ENCODE data around the gene TM2D1. TPM values are rescaled to one million over a fixed set of nuclear protein-coding genes. Genes with fewer than 3 reads are reported as not detected.

Gene TM2D1
- total and polyA plus RNA-seq, 4 donors, result 13.7 to 33.4 (median 25.7) TPM

DNA sequence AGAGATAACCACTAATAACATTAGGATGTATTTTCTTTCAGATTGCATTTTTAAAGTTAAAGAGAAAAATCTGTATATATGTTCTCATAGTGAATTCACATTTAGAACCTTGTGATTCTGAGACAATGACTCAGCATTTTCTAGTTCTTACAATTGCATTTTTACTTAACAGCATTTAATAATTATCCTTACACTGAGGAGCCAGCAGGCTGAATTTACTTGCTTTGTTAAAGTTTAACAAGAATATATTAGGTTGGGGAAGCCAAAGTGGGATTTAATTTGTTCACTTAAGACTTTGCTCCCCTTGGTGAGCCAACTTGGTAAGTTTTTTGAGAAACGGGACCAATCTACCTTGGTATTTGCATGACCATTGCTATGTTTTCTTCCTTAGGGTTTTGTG, 21.9 kb upstream of the TM2D1 start:
- H3K4me3 ChIP-seq (ENCODE audit: low read depth in 1 of 3, low read length in 3 of 3), result peak overlapping the region in 2 of 3 donors; percentile 5 to 49

More for the DNA sequence above, 21.9 kb upstream of the TM2D1 start:
- H3K9ac ChIP-seq (ENCODE audit: low read depth in 1 of 2, low read length in 2 of 2), result no peak overlapping the region
- WGBS, result 24% methylated on average over 1 of the region's 1 CpG
- TF ChIP-seq, protein P1, sequence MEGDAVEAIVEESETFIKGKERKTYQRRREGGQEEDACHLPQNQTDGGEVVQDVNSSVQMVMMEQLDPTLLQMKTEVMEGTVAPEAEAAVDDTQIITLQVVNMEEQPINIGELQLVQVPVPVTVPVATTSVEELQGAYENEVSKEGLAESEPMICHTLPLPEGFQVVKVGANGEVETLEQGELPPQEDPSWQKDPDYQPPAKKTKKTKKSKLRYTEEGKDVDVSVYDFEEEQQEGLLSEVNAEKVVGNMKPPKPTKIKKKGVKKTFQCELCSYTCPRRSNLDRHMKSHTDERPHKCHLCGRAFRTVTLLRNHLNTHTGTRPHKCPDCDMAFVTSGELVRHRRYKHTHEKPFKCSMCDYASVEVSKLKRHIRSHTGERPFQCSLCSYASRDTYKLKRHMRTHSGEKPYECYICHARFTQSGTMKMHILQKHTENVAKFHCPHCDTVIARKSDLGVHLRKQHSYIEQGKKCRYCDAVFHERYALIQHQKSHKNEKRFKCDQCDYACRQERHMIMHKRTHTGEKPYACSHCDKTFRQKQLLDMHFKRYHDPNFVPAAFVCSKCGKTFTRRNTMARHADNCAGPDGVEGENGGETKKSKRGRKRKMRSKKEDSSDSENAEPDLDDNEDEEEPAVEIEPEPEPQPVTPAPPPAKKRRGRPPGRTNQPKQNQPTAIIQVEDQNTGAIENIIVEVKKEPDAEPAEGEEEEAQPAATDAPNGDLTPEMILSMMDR (IDR thresholded peaks at IDR 0.05; ENCODE audit: low read depth, low read length, missing input control), result no peak
- no peak for TF ChIP-seq ZBTB33 (IDR thresholded peaks at IDR 0.05)
- TF ChIP-seq, protein P2, sequence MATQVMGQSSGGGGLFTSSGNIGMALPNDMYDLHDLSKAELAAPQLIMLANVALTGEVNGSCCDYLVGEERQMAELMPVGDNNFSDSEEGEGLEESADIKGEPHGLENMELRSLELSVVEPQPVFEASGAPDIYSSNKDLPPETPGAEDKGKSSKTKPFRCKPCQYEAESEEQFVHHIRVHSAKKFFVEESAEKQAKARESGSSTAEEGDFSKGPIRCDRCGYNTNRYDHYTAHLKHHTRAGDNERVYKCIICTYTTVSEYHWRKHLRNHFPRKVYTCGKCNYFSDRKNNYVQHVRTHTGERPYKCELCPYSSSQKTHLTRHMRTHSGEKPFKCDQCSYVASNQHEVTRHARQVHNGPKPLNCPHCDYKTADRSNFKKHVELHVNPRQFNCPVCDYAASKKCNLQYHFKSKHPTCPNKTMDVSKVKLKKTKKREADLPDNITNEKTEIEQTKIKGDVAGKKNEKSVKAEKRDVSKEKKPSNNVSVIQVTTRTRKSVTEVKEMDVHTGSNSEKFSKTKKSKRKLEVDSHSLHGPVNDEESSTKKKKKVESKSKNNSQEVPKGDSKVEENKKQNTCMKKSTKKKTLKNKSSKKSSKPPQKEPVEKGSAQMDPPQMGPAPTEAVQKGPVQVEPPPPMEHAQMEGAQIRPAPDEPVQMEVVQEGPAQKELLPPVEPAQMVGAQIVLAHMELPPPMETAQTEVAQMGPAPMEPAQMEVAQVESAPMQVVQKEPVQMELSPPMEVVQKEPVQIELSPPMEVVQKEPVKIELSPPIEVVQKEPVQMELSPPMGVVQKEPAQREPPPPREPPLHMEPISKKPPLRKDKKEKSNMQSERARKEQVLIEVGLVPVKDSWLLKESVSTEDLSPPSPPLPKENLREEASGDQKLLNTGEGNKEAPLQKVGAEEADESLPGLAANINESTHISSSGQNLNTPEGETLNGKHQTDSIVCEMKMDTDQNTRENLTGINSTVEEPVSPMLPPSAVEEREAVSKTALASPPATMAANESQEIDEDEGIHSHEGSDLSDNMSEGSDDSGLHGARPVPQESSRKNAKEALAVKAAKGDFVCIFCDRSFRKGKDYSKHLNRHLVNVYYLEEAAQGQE (IDR thresholded peaks at IDR 0.05), result peak; percentile 21
- peak; percentile 30 for TF ChIP-seq YY1 (IDR thresholded peaks at IDR 0.05)
- peak in 1 of 2 donors; percentile 42 for TF ChIP-seq HNF4A (conservative IDR thresholded peaks at IDR 0.05)
- no peak for TF ChIP-seq NR2F2 (IDR thresholded peaks at IDR 0.05)
- no peak for TF ChIP-seq TAF1 (conservative IDR thresholded peaks at IDR 0.05)
- TF ChIP-seq RXRA (IDR thresholded peaks at IDR 0.05), result peak in 1 of 2 donors; percentile 9
- no peak for TF ChIP-seq EGR1 (IDR thresholded peaks at IDR 0.05; ENCODE audit: low read depth in 2 of 2)
- no peak for TF ChIP-seq FOXA2 (IDR thresholded peaks at IDR 0.05)
- TF ChIP-seq SP1 (IDR thresholded peaks at IDR 0.05), result no peak
- TF ChIP-seq GABPA (IDR thresholded peaks at IDR 0.05 in 1 of 2, conservative IDR thresholded peaks at IDR 0.05 in 1 of 2), result no peak
- TF ChIP-seq, protein P3, sequence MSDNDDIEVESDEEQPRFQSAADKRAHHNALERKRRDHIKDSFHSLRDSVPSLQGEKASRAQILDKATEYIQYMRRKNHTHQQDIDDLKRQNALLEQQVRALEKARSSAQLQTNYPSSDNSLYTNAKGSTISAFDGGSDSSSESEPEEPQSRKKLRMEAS (IDR thresholded peaks at IDR 0.05), result peak; percentile 10
- no peak for TF ChIP-seq ATF3 (IDR thresholded peaks at IDR 0.05)
- no peak for TF ChIP-seq FOXA1 (IDR thresholded peaks at IDR 0.05)
- TF ChIP-seq JUND (IDR thresholded peaks at IDR 0.05), result peak in 1 of 2 donors; percentile 10
- no peak for TF ChIP-seq HNF4G (IDR thresholded peaks at IDR 0.05)
- no peak for TF ChIP-seq RAD21 (IDR thresholded peaks at IDR 0.05)
- no peak overlapping the region for H3K27ac ChIP-seq (ENCODE audit: low read depth in 1 of 2, low read length in 2 of 2)
- H3K4me1 ChIP-seq (ENCODE audit: control insufficient read depth in 4 of 4, insufficient read depth in 4 of 4, low read length in 3 of 4), result peaks cover 4 to 32% (median 13%) of the 10 kb centered on the region in 4 donors
- H3K36me3 ChIP-seq (ENCODE audit: control insufficient read depth in 4 of 4, insufficient read depth in 3 of 4, low read depth in 1 of 4, low read length in 3 of 4), result no peaks in the 10 kb centered on the region
- H3K9me3 ChIP-seq (ENCODE audit: control insufficient read depth in 4 of 4, low read length in 3 of 4), result no peaks in the 10 kb centered on the region
- no peak for DNase-seq (ENCODE audit: low spot score)
- no peaks in the 10 kb centered on the region for H3K27me3 ChIP-seq (ENCODE audit: control insufficient read depth in 4 of 4, insufficient read depth in 4 of 4, low read length in 3 of 4)

Data from liver (tissue), 9 donors.